Measurements from ENCODE around the gene SCD5.

The SCD5 gene

DNA sequence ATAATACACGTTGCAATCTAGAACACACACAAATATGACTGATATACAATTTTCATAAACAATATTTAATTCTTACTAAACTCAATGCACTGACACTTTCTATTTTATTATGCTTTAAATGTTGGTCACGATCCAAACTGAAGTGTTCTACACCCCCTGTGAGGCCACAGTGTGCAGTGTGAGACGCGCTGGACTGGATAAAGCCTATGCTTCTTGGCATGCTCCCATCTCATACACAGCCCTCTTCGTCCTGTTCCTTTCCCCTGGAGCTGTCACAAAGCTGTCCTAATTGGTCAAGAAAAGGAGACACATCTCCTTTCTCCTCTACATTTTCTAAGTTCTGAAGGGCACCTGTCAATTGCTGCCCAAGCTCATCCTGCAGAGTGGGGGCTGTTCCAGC lies 72.0 kb downstream of the SCD5 start:
- no peak for DNase-seq (ENCODE audit: low read depth in 2 of 2)

GRCh38 chr4:82721819-82722423 lies 76.7 kb downstream of the SCD5 start:
- no peak for DNase-seq (ENCODE audit: low read depth in 2 of 2)

DNA sequence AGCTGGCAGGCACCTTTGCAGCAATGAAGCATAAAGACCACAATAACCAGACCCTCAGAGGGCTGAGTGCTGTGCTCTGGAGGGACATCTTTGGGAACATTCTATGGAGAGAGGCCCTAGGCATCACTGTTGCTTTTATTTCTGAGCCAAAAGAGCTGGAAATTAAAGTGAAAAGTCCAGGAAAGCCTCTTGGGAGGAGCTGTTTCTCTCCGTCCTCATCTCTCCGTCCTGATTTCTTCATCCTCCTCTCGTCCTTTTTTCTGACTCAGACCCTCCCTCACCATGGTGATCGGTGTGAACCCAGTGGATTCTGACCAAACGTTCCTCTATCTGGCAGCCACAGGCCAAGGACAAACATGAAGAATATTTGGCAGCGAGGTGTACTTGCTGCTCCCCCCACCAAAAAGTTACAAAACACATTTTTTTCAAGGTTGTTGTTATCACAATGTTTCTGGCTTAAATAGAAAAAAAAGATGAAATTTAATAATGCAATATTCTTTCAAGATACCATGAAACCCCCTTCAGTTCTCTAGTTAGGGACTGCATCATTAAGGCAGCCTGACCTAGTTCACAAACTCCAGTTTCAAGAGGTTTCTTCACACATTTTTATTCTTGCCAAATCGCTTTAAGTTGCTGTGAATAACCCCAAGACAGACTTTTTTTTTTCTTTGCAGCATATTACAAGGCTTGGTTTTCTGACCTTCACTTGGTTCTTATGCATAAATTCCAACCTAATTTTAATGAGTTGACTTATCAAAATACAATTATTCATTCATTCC lies 80.2 kb downstream of the SCD5 start:
- no peak for DNase-seq (ENCODE audit: low read depth in 2 of 2)

- no peak for DNase-seq (ENCODE audit: low read depth in 2 of 2)
Observed at GRCh38 chr4:82715731-82716617, 82.6 kb downstream of the SCD5 start.

- DNase-seq (ENCODE audit: low read depth in 2 of 2), result no peak
Observed at GRCh38 chr4:82713856-82714255, 84.7 kb downstream of the SCD5 start.

DNA sequence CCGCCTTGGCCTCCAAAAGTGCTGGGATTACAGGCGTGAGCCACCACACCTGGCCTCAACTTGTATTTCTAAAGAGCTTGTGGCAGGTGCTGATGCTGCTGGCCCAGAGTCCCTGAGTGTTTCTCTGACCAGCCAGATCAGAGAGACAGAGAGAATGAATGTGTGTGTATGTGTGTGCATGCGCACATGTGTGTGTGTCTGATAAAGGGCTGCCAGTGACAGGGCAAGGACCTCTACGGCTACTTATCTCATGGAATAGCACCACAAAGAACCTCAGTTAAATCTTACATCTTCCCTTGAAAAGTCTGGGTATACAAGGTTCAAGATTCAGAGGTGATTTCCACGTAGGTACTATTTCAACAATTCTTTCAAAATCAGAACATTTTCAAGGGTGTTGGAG lies 86.0 kb downstream of the SCD5 start:
- no peak for DNase-seq (ENCODE audit: low read depth in 2 of 2)

- DNase-seq (ENCODE audit: low read depth in 2 of 2), result no peak
Observed at GRCh38 chr4:82711158-82711785, 87.3 kb downstream of the SCD5 start.

GRCh38 chr4:82710197-82710929 lies 88.2 kb downstream of the SCD5 start:
- DNase-seq (ENCODE audit: low read depth in 2 of 2), result no peak

DNA sequence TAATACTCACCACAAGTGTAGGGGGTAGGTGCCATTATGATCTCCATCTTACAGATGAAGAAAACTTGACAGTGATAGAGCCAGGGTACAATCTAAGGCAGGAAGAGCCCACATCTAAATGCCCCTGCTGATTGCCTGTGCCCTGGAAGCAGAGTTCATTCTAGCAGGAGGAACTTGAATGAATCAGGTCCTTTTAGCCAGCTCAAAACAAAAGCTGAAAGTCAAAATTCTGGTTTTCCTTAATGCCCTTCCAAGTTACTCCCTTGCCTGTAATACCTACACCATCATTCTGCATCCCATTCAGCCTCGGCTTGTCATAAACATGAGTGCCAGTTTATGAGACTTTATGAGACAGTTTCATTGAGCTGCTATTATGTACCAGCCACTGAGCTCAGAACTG lies 89.6 kb downstream of the SCD5 start:
- DNase-seq (ENCODE audit: low read depth in 2 of 2), result no peak

- no peak for DNase-seq (ENCODE audit: low read depth in 2 of 2)
Observed at GRCh38 chr4:82706349-82707000, 92.1 kb downstream of the SCD5 start.

GRCh38 chr4:82705928-82706300 lies 92.7 kb downstream of the SCD5 start:
- no peak for DNase-seq (ENCODE audit: low read depth in 2 of 2)

DNA sequence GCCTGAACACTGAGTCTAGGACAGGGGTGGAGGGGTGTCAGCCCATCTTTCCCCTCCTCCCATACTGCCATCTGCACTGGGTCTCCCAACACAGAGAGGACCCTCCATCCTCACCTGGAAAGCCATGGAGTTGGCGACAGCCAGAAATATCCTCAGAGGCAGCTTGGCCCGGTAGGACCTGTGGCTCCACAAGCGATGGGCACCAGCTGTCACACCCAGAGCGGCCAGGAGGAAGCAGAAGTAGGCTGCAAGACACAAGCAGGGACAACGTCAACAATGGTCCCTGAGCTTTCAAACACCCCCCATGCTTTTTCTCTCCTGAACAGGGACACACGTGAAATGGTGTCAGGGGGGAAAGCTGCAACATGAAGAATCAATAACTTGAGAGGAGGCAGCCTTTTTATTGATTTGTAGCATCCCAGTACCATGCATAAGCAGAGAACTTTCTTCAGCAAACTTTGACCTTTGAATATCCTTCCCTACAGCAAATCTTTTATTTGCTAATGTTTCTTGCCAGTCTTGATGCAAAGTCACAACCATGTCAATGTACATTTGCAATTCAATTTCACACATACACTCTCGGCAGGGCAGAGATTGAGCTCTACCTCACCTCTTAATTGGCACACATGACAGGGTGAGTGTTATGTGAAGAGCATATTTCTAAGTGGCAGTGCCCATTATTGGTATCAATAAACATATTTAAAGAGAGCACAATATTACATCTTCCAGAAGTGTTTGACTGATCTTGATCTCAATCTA lies 93.2 kb downstream of the SCD5 start:
- no peak for DNase-seq (ENCODE audit: low read depth in 2 of 2)

DNA sequence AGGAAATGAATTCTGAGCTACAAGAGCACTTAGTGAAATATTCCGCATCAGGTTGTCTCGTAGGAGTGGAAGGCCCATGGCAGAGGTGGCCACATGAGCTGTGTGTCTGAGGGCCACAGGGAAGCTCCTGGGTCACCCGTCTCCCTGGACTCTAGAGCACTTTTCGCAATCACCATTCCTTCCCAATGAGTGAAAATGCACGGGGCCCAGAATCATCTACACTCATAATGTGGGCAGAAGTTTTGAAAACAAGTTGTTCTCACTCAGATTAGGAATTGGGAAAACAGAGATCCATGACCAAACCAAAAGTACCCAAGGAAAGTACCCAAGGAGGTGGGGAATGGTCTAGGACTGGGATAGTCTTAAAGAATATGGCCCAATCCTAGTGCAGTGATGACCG lies 94.4 kb downstream of the SCD5 start:
- no peak for DNase-seq (ENCODE audit: low read depth in 2 of 2)

- no peak for DNase-seq (ENCODE audit: low read depth in 2 of 2)
Observed at GRCh38 chr4:82698412-82698811, 100.2 kb downstream of the SCD5 start.

DNA sequence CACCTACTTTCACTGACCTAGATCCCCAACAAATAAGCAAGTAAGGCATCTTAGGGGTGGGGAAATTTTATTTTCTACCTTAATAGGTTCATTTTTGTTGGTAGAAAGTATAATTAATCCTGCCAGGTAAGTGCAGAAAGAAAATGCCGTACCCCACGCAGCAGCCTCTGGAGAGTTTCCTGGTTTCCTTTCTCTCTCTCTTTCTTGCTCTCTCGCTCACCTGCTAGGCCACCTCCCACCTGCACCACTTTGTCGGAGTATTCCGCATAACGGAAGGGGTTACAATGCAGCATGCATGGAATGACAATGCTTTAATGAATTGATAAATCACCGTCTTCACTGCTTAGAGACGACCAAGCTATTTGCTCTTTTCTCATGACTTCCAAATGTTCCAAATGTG lies 101.0 kb downstream of the SCD5 start:
- DNase-seq (ENCODE audit: low read depth in 2 of 2), result no peak

- DNase-seq (ENCODE audit: low read depth in 2 of 2), result no peak
Observed at GRCh38 chr4:82696117-82696860, 102.3 kb downstream of the SCD5 start.

DNA sequence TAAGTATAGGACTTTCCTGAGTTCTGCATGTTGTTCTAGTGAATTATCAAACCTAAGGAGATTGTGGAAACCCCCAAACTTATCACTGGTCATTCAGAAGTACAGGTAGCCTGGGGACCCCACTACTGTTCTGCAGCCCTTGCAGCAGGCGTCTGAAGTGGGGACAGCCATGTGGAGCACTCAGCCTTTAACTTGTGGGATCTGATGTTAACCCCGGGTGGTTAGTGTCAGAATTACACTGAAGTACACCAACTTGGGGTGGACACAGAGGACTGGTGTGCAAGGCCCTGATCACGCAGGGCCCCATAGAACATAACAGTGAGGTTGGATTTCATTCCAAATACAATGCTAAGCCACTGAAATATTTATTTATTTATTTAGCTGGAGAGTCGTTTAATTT lies 103.7 kb downstream of the SCD5 start:
- DNase-seq (ENCODE audit: low read depth in 2 of 2), result no peak

GRCh38 chr4:82694046-82694445 lies 104.5 kb downstream of the SCD5 start:
- DNase-seq (ENCODE audit: low read depth in 2 of 2), result no peak

DNA sequence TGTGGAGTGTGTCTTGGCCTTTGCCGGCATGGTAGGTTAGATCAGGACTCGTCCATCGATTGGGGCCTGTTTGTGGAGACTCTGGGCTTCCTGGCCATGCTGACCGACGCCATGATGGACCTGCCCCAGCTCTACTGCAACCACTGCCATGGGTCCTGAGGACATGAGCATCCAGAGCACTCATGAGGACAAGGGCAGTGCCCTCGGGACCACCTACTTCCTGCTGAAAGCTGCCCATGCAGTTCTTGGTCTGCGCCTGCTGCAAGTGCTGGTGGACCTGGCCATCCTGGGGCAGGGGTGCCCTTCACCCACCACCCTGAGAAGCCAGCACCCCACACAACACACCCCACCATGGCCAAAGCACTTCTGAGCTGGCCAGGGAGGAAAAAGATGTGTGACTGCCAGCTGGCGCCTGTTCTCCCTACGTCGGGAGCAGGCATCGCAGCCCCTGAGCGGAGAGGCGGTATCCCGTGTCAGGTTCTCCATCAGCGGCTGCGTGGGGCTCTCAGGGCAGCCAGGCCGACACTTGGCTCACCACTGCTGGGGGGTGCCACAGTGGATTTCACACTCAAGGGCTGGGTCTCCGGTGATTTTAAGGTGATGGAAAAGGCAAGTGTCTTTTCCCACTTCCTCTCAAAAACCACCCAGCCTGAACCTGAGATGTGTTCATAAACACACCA lies 106.4 kb downstream of the SCD5 start:
- no peak for DNase-seq (ENCODE audit: low read depth in 2 of 2)
